IgD-negative memory B cell (primary cell): ENCODE measurements around the gene CDC45. TPM values are rescaled to one million over a fixed set of nuclear protein-coding genes. Genes with fewer than 3 reads are reported as not detected.
A peak's percentile ranks its signal among the peaks of the same experiment; 100 is the strongest.

Source experiments
- H3K27ac Mint-ChIP-seq, 3 donors: one replicate each; pipeline ENCODE4 v1.8.0; 2020 to 2022; ENCODE audit warnings: mild to moderate bottlenecking in 3 of 3, mixed read lengths in 3 of 3, moderate library complexity in 1 of 3
- H3K27me3 Mint-ChIP-seq: one replicate; pipeline ENCODE4 v1.8.0; 2021; ENCODE audit warnings: mixed read lengths
- H3K36me3 Mint-ChIP-seq: one replicate; pipeline ENCODE4 v1.8.0; 2020; ENCODE audit warnings: mild to moderate bottlenecking, mixed read lengths
- H3K4me1 Mint-ChIP-seq, 3 donors: one replicate each; pipeline ENCODE4 v1.8.0; 2020 to 2022; ENCODE audit warnings: mixed read lengths in 3 of 3, mild to moderate bottlenecking in 1 of 3
- H3K4me3 Mint-ChIP-seq, 4 donors: one replicate each; pipeline ENCODE4 v1.8.0; 2020 to 2022; ENCODE audit warnings: mild to moderate bottlenecking in 4 of 4, mixed read lengths in 4 of 4, moderate library complexity in 3 of 4
- H3K9me3 Mint-ChIP-seq, 3 donors: one replicate each; pipeline ENCODE4 v1.8.0; 2020 to 2021; ENCODE audit warnings: mixed read lengths in 3 of 3, mild to moderate bottlenecking in 1 of 3
- polyA plus RNA-seq: library from polyadenylated mRNA; unstranded; fragments of 300-500 nt; fragmentation: Illumina TruSeq; gene quantifications from one replicate; pipeline ENCODE4 v1.2.3, GENCODE V29; 2021

The CDC45 gene
- polyA plus RNA-seq, 1 donor from 2014 or later = 0.39 TPM

GRCh38 chr22:19490628-19491230 lies 11.0 kb downstream of the CDC45 start:
- Mint-ChIP-seq H3K36me3 (no peaks in the 10 kb centered on the region), H3K4me1 (peaks cover 0 to 2% (median under 1%) of the 10 kb centered on the region in 3 donors), H3K27me3 (no peaks in the 10 kb centered on the region), H3K27ac (no peak overlapping the region), H3K4me3 (no peak overlapping the region), H3K9me3 (no peaks in the 10 kb centered on the region)

GRCh38 chr22:19492504-19493174 lies 12.9 kb downstream of the CDC45 start:
- Mint-ChIP-seq H3K27ac (peak overlapping the region in 1 of 3 donors; percentile 6), H3K36me3 (no peaks in the 10 kb centered on the region), H3K9me3 (no peaks in the 10 kb centered on the region), H3K4me1 (peaks cover 0 to 2% (median 1%) of the 10 kb centered on the region in 3 donors), H3K27me3 (no peaks in the 10 kb centered on the region), H3K4me3 (no peak overlapping the region)

GRCh38 chr22:19494001-19494560 lies 14.4 kb downstream of the CDC45 start:
- H3K9me3 Mint-ChIP-seq = no peaks in the 10 kb centered on the region
- peaks cover 0 to 2% (median 1%) of the 10 kb centered on the region in 3 donors for H3K4me1 Mint-ChIP-seq
- no peak overlapping the region for H3K27ac Mint-ChIP-seq
- no peaks in the 10 kb centered on the region for H3K36me3 Mint-ChIP-seq
- no peak overlapping the region for H3K4me3 Mint-ChIP-seq
- H3K27me3 Mint-ChIP-seq = no peaks in the 10 kb centered on the region

- Mint-ChIP-seq H3K27ac (no peak overlapping the region), H3K4me1 (peaks cover 0 to 2% (median 1%) of the 10 kb centered on the region in 3 donors), H3K4me3 (no peak overlapping the region), H3K36me3 (no peaks in the 10 kb centered on the region), H3K27me3 (no peaks in the 10 kb centered on the region), H3K9me3 (no peaks in the 10 kb centered on the region)
These were observed 15.0 kb downstream of the CDC45 start for GRCh38 chr22:19494676-19495173.

- Mint-ChIP-seq H3K9me3 (no peaks in the 10 kb centered on the region), H3K4me3 (no peak overlapping the region), H3K27me3 (no peaks in the 10 kb centered on the region), H3K36me3 (no peaks in the 10 kb centered on the region), H3K4me1 (peaks cover 0 to 1% (median 0%) of the 10 kb centered on the region in 3 donors), H3K27ac (no peak overlapping the region)
These were observed 16.0 kb downstream of the CDC45 start for GRCh38 chr22:19495562-19496323.

GRCh38 chr22:19496324-19496630 lies 16.6 kb downstream of the CDC45 start:
- H3K4me1 Mint-ChIP-seq = peaks cover 0 to 1% (median 0%) of the 10 kb centered on the region in 3 donors
- no peaks in the 10 kb centered on the region for H3K9me3 Mint-ChIP-seq
- H3K27me3 Mint-ChIP-seq = no peaks in the 10 kb centered on the region
- no peak overlapping the region for H3K4me3 Mint-ChIP-seq
- no peaks in the 10 kb centered on the region for H3K36me3 Mint-ChIP-seq
- H3K27ac Mint-ChIP-seq = no peak overlapping the region

GRCh38 chr22:19497245-19497644 lies 17.5 kb downstream of the CDC45 start:
- no peaks in the 10 kb centered on the region for H3K27me3 Mint-ChIP-seq
- H3K4me3 Mint-ChIP-seq = no peak overlapping the region
- no peaks in the 10 kb centered on the region for H3K9me3 Mint-ChIP-seq
- H3K4me1 Mint-ChIP-seq = peaks cover 0 to 1% (median 0%) of the 10 kb centered on the region in 3 donors
- no peak overlapping the region for H3K27ac Mint-ChIP-seq
- peaks cover 2% of the 10 kb centered on the region for H3K36me3 Mint-ChIP-seq

GRCh38 chr22:19498154-19498865 lies 18.6 kb downstream of the CDC45 start:
- Mint-ChIP-seq H3K27ac (no peak overlapping the region), H3K27me3 (no peaks in the 10 kb centered on the region), H3K36me3 (peaks cover 2% of the 10 kb centered on the region), H3K4me3 (no peak overlapping the region), H3K4me1 (peaks cover 0 to 1% (median 0%) of the 10 kb centered on the region in 3 donors), H3K9me3 (no peaks in the 10 kb centered on the region)

- Mint-ChIP-seq H3K27ac (no peak overlapping the region), H3K27me3 (no peaks in the 10 kb centered on the region), H3K4me1 (peaks cover 0 to 1% (median 0%) of the 10 kb centered on the region in 3 donors)
These were observed 19.1 kb downstream of the CDC45 start for GRCh38 chr22:19498866-19499190.

GRCh38 chr22:19499236-19499879 lies 19.6 kb downstream of the CDC45 start:
- Mint-ChIP-seq H3K4me1 (peaks cover 0 to 1% (median 0%) of the 10 kb centered on the region in 3 donors), H3K27me3 (no peaks in the 10 kb centered on the region), H3K4me3 (no peak overlapping the region), H3K36me3 (peaks cover 2% of the 10 kb centered on the region), H3K27ac (no peak overlapping the region), H3K9me3 (no peaks in the 10 kb centered on the region)

More at GRCh38 chr22:19498866-19499190, 19.1 kb downstream of the CDC45 start:
- Mint-ChIP-seq H3K9me3 (no peaks in the 10 kb centered on the region), H3K4me3 (no peak overlapping the region), H3K36me3 (peaks cover 2% of the 10 kb centered on the region)

- peaks cover 2% of the 10 kb centered on the region for H3K36me3 Mint-ChIP-seq
- H3K27me3 Mint-ChIP-seq = no peaks in the 10 kb centered on the region
- peaks cover 0 to 1% (median 0%) of the 10 kb centered on the region in 3 donors for H3K4me1 Mint-ChIP-seq
- no peaks in the 10 kb centered on the region for H3K9me3 Mint-ChIP-seq
- H3K27ac Mint-ChIP-seq = no peak overlapping the region
- H3K4me3 Mint-ChIP-seq = no peak overlapping the region
These were observed 20.1 kb downstream of the CDC45 start for GRCh38 chr22:19499880-19500242.

GRCh38 chr22:19501897-19502447 lies 22.3 kb downstream of the CDC45 start:
- Mint-ChIP-seq H3K9me3 (no peaks in the 10 kb centered on the region), H3K4me3 (no peak overlapping the region), H3K27ac (no peak overlapping the region), H3K36me3 (peaks cover 4% of the 10 kb centered on the region), H3K4me1 (peaks cover 0 to 2% (median 0%) of the 10 kb centered on the region in 3 donors), H3K27me3 (no peaks in the 10 kb centered on the region)

- Mint-ChIP-seq H3K9me3 (no peaks in the 10 kb centered on the region), H3K4me1 (peaks cover 0 to 2% (median 0%) of the 10 kb centered on the region in 3 donors), H3K36me3 (peaks cover 4% of the 10 kb centered on the region), H3K27me3 (no peaks in the 10 kb centered on the region), H3K27ac (no peak overlapping the region), H3K4me3 (no peak overlapping the region)
These were observed 23.6 kb downstream of the CDC45 start for GRCh38 chr22:19503367-19503766.

GRCh38 chr22:19503869-19504268 lies 24.1 kb downstream of the CDC45 start:
- no peak overlapping the region for H3K27ac Mint-ChIP-seq
- no peaks in the 10 kb centered on the region for H3K9me3 Mint-ChIP-seq
- H3K27me3 Mint-ChIP-seq = no peaks in the 10 kb centered on the region
- H3K36me3 Mint-ChIP-seq = peaks cover 4% of the 10 kb centered on the region
- H3K4me1 Mint-ChIP-seq = peaks cover 0 to 2% (median 0%) of the 10 kb centered on the region in 3 donors
- H3K4me3 Mint-ChIP-seq = no peak overlapping the region
